Measurements from ENCODE around the gene ARL5C.

ARL5C gene

GRCh38 chr17:39210093-39210434, 44.1 kb upstream of the ARL5C start:
- TF ChIP-seq RAD21 (IDR thresholded peaks at IDR 0.05; ENCODE audit: low read depth) (no peak), MAX (IDR thresholded peaks at IDR 0.05) (no peak), EP300 (IDR thresholded peaks at IDR 0.05; ENCODE audit: borderline replicate concordance) (no peak), FOXM1 (IDR thresholded peaks at IDR 0.05; ENCODE audit: borderline replicate concordance, low read depth) (no peak), EGR1 (IDR thresholded peaks at IDR 0.05) (no peak), TCF12 (IDR thresholded peaks at IDR 0.05; ENCODE audit: low read depth) (no peak), TAF1 (IDR thresholded peaks at IDR 0.05; ENCODE audit: low read depth) (no peak), TEAD4 (IDR thresholded peaks at IDR 0.05) (no peak), CEBPB (IDR thresholded peaks at IDR 0.05) (no peak), CREB1 (IDR thresholded peaks at IDR 0.05; ENCODE audit: low read depth) (no peak), ZBTB7A (IDR thresholded peaks at IDR 0.05; ENCODE audit: low read depth) (no peak), YY1 (IDR thresholded peaks at IDR 0.05; ENCODE audit: low read depth) (no peak), NFIC (IDR thresholded peaks at IDR 0.05) (no peak)
- TF ChIP-seq, protein P1, sequence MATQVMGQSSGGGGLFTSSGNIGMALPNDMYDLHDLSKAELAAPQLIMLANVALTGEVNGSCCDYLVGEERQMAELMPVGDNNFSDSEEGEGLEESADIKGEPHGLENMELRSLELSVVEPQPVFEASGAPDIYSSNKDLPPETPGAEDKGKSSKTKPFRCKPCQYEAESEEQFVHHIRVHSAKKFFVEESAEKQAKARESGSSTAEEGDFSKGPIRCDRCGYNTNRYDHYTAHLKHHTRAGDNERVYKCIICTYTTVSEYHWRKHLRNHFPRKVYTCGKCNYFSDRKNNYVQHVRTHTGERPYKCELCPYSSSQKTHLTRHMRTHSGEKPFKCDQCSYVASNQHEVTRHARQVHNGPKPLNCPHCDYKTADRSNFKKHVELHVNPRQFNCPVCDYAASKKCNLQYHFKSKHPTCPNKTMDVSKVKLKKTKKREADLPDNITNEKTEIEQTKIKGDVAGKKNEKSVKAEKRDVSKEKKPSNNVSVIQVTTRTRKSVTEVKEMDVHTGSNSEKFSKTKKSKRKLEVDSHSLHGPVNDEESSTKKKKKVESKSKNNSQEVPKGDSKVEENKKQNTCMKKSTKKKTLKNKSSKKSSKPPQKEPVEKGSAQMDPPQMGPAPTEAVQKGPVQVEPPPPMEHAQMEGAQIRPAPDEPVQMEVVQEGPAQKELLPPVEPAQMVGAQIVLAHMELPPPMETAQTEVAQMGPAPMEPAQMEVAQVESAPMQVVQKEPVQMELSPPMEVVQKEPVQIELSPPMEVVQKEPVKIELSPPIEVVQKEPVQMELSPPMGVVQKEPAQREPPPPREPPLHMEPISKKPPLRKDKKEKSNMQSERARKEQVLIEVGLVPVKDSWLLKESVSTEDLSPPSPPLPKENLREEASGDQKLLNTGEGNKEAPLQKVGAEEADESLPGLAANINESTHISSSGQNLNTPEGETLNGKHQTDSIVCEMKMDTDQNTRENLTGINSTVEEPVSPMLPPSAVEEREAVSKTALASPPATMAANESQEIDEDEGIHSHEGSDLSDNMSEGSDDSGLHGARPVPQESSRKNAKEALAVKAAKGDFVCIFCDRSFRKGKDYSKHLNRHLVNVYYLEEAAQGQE (IDR thresholded peaks at IDR 0.05; ENCODE audit: low read depth), result no peak
- TF ChIP-seq, protein P2, sequence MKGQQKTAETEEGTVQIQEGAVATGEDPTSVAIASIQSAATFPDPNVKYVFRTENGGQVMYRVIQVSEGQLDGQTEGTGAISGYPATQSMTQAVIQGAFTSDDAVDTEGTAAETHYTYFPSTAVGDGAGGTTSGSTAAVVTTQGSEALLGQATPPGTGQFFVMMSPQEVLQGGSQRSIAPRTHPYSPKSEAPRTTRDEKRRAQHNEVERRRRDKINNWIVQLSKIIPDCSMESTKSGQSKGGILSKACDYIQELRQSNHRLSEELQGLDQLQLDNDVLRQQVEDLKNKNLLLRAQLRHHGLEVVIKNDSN (IDR thresholded peaks at IDR 0.05), result no peak

DNA sequence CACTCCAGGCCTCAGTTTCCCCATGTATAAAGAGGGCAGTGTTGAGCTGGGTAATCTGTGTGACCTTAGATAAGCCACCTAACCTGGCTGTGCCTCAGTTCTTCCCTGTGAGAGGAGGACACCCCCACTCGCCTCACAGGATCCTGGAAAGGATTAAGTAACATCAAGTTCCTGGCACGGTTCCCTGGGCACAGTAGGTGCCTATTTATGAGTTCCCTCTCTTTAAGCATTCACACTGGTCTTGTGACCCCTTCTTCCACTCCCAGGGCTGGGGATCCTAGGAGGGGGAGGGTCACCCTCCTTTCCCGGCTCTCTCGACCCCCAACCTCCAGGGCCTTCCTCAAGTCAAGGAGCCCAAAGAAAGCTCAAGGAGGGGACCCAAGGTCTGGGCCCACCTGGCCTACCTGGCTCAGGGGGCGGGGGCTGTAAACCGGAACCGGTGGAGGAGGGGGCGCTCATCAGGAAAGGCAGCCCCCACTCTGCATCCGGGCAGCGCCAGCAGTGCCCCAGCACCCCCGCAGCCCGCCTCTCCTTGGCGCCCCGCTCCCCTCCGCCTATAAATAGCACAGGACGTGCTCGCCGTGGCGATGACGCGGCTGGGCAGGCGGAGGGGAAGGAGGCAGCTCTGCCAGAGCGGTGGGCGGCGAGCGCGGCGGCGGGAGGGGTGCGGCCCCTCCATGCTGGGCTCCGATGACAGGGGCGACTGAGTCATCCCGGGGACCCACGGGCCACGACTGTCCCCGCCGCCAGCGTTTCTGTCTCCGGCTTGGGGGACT, 43.5 kb upstream of the ARL5C start:
- peak; percentile 50; the same call in 1 of the 2 replicates for TF ChIP-seq TEAD4 (IDR thresholded peaks at IDR 0.05)
- TF ChIP-seq, protein P1 (IDR thresholded peaks at IDR 0.05; ENCODE audit: low read depth), result no peak
- peak; percentile 80 for TF ChIP-seq CEBPB (IDR thresholded peaks at IDR 0.05)
- TF ChIP-seq EP300 (IDR thresholded peaks at IDR 0.05; ENCODE audit: borderline replicate concordance), result no peak
- TF ChIP-seq CREB1 (IDR thresholded peaks at IDR 0.05; ENCODE audit: low read depth), result no peak
- peak; percentile 49 for TF ChIP-seq EGR1 (IDR thresholded peaks at IDR 0.05)
- TF ChIP-seq TCF12 (IDR thresholded peaks at IDR 0.05; ENCODE audit: low read depth), result no peak; the same call in 1 of the 2 replicates
- TF ChIP-seq NFIC (IDR thresholded peaks at IDR 0.05), result peak; percentile 85
- TF ChIP-seq ZBTB7A (IDR thresholded peaks at IDR 0.05; ENCODE audit: low read depth), result peak; percentile 67
- no peak for TF ChIP-seq TAF1 (IDR thresholded peaks at IDR 0.05; ENCODE audit: low read depth)
- TF ChIP-seq, protein P2 (IDR thresholded peaks at IDR 0.05), result peak; percentile 59
- TF ChIP-seq YY1 (IDR thresholded peaks at IDR 0.05; ENCODE audit: low read depth), result 0 out of 2 replicates have a peak, but pooled peaks have one; percentile 1
- TF ChIP-seq RAD21 (IDR thresholded peaks at IDR 0.05; ENCODE audit: low read depth), result no peak
- TF ChIP-seq MAX (IDR thresholded peaks at IDR 0.05), result no peak; the same call in 1 of the 2 replicates
- no peak for TF ChIP-seq FOXM1 (IDR thresholded peaks at IDR 0.05; ENCODE audit: borderline replicate concordance, low read depth)

GRCh38 chr17:39208893-39209292, 42.9 kb upstream of the ARL5C start:
- TF ChIP-seq, protein P1 (IDR thresholded peaks at IDR 0.05; ENCODE audit: low read depth), result no peak
- TF ChIP-seq ZBTB7A (IDR thresholded peaks at IDR 0.05; ENCODE audit: low read depth), result no peak
- TF ChIP-seq RAD21 (IDR thresholded peaks at IDR 0.05; ENCODE audit: low read depth), result peak; percentile 5; the same call in 1 of the 2 replicates
- TF ChIP-seq NFIC (IDR thresholded peaks at IDR 0.05), result peak; percentile 43; the same call in 1 of the 2 replicates
- TF ChIP-seq FOXM1 (IDR thresholded peaks at IDR 0.05; ENCODE audit: borderline replicate concordance, low read depth), result peak; percentile 9; the same call in 1 of the 2 replicates
- TF ChIP-seq YY1 (IDR thresholded peaks at IDR 0.05; ENCODE audit: low read depth), result no peak
- no peak; the same call in 1 of the 2 replicates for TF ChIP-seq TEAD4 (IDR thresholded peaks at IDR 0.05)
- peak; percentile 90 for TF ChIP-seq TCF12 (IDR thresholded peaks at IDR 0.05; ENCODE audit: low read depth)
- TF ChIP-seq CEBPB (IDR thresholded peaks at IDR 0.05), result no peak
- TF ChIP-seq, protein P2 (IDR thresholded peaks at IDR 0.05), result no peak
- peak; percentile 56; the same call in 1 of the 2 replicates for TF ChIP-seq MAX (IDR thresholded peaks at IDR 0.05)
- TF ChIP-seq TAF1 (IDR thresholded peaks at IDR 0.05; ENCODE audit: low read depth), result no peak
- peak; percentile 60 for TF ChIP-seq EP300 (IDR thresholded peaks at IDR 0.05; ENCODE audit: borderline replicate concordance)
- TF ChIP-seq EGR1 (IDR thresholded peaks at IDR 0.05), result no peak
- TF ChIP-seq CREB1 (IDR thresholded peaks at IDR 0.05; ENCODE audit: low read depth), result no peak

Data from Ishikawa (cell line).